Measurements from ENCODE around the gene ZBTB18.

Gene ZBTB18

GRCh38 chr1:244050835-244051444 lies at the start of gene ZBTB18:
Gene ZBTB18 (plus strand): TSS chr1:244051283. CDS start chr1:244051432, 149 bp downstream.
- H3K4me3 ChIP-seq (ENCODE audit: low read depth, low read length): peak within 1 kb of the TSS; percentile 52
- TF ChIP-seq CTCF (IDR thresholded peaks at IDR 0.05; ENCODE audit: low read depth, low read length, missing control alignments): no peak
- peak; percentile 77 for DNase-seq (ENCODE audit: low read depth)
- in situ Hi-C loops (cut with HindIII; ENCODE audit: low sequenced_read_pairs): loop anchor here (25.0 kb wide), 1 partner anchor 186 kb away; no protein-coding TSS in a partner anchor

DNA sequence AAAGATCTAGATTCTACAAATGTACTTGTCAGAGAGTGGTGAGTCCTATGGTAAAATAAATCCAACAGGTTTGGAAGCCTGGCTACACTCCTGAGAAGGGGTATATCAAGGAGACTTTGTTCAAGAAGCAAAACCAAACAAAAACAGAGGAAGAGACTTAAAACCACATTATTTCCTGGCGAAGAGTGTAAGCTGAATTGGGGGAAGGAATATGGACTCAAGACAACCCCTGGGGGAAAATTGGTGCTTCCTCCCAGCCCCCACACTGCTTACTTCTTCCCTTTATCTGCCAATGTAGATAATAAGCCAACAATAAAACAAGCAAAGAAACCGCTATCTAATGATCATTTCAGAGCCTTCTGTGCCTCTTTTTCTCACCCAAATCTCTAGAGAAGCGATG lies 48.4 kb upstream of the ZBTB18 start:
- H3K4me3 ChIP-seq (ENCODE audit: low read depth, low read length): no peak overlapping the region
- in situ Hi-C loops (cut with HindIII; ENCODE audit: low sequenced_read_pairs): no loop called here
- DNase-seq (ENCODE audit: low read depth): no peak
- no peak for TF ChIP-seq CTCF (IDR thresholded peaks at IDR 0.05; ENCODE audit: low read depth, low read length, missing control alignments)

- no peak for DNase-seq (ENCODE audit: low read depth)
- TF ChIP-seq CTCF (IDR thresholded peaks at IDR 0.05; ENCODE audit: low read depth, low read length, missing control alignments): no peak
- H3K4me3 ChIP-seq (ENCODE audit: low read depth, low read length): no peak overlapping the region
- in situ Hi-C loops (cut with HindIII; ENCODE audit: low sequenced_read_pairs): no loop called here
These were observed 45.6 kb upstream of the ZBTB18 start for GRCh38 chr1:244005455-244005854.

GRCh38 chr1:244006381-244006901 lies 44.6 kb upstream of the ZBTB18 start:
- no peak overlapping the region for H3K4me3 ChIP-seq (ENCODE audit: low read depth, low read length)
- DNase-seq (ENCODE audit: low read depth): no peak
- in situ Hi-C loops (cut with HindIII; ENCODE audit: low sequenced_read_pairs): no loop called here
- TF ChIP-seq CTCF (IDR thresholded peaks at IDR 0.05; ENCODE audit: low read depth, low read length, missing control alignments): no peak

GRCh38 chr1:244006961-244007360 lies 44.1 kb upstream of the ZBTB18 start:
- TF ChIP-seq CTCF (IDR thresholded peaks at IDR 0.05; ENCODE audit: low read depth, low read length, missing control alignments): no peak
- in situ Hi-C loops (cut with HindIII; ENCODE audit: low sequenced_read_pairs): no loop called here
- DNase-seq (ENCODE audit: low read depth): no peak
- no peak overlapping the region for H3K4me3 ChIP-seq (ENCODE audit: low read depth, low read length)

- no peak for TF ChIP-seq CTCF (IDR thresholded peaks at IDR 0.05; ENCODE audit: low read depth, low read length, missing control alignments)
- in situ Hi-C loops (cut with HindIII; ENCODE audit: low sequenced_read_pairs): no loop called here
These were observed 40.9 kb upstream of the ZBTB18 start for GRCh38 chr1:244010191-244010590.

More at GRCh38 chr1:244010191-244010590, 40.9 kb upstream of the ZBTB18 start:
- DNase-seq (ENCODE audit: low read depth): no peak
- H3K4me3 ChIP-seq (ENCODE audit: low read depth, low read length): no peak overlapping the region
